ENCODE results near the gene RNU7-1. TPM values are rescaled to one million over a fixed set of nuclear protein-coding genes. Genes with fewer than 3 reads are reported as not detected.
A peak's percentile ranks its signal among the peaks of the same experiment; 100 is the strongest.

Gene RNU7-1
- total and polyA plus RNA-seq, 9 of the 15 experiments (the other 6 are each of a cell fraction or from before 2014, with no cell fraction given), result not detected

- TF ChIP-seq CHD4 (IDR thresholded peaks at IDR 0.05; ENCODE audit: insufficient read depth, insufficient replicate concordance, low read depth, low read length, poor library complexity, severe bottlenecking) (no peak), NFATC3 (IDR thresholded peaks at IDR 0.05) (no peak; the same call in 1 of the 2 replicates), ZKSCAN8 (CRISPR knock-in tag; IDR thresholded peaks at IDR 0.05) (no peak; the same call in 1 of the 2 replicates), FOXA3 (CRISPR knock-in tag; conservative IDR thresholded peaks at IDR 0.05 in 1 of 2, IDR thresholded peaks at IDR 0.05 in 1 of 2) (no peak; a peak in 3 of 4 replicates), CHD2 (IDR thresholded peaks at IDR 0.05; ENCODE audit: low read depth, low read length) (peak; percentile 81), C11orf30 (IDR thresholded peaks at IDR 0.05; ENCODE audit: low read depth) (0 out of 2 replicates have a peak, but pooled peaks have one; percentile 6), SMARCB1 (IDR thresholded peaks at IDR 0.05; ENCODE audit: insufficient read length, low read depth) (no peak), KAT8 (IDR thresholded peaks at IDR 0.05; ENCODE audit: low read depth) (no peak), SOX6 (IDR thresholded peaks at IDR 0.05) (peak; percentile 14; the same call in 1 of the 2 replicates), U2AF1 (optimal IDR thresholded peaks at IDR 0.05; ENCODE audit: low read depth, low read length) (no peak), MYNN (IDR thresholded peaks at IDR 0.05) (peak; percentile 69), MYNN (CRISPR knock-in tag; IDR thresholded peaks at IDR 0.05) (no peak), SAP30 (IDR thresholded peaks at IDR 0.05; ENCODE audit: borderline replicate concordance, insufficient read depth, low read depth, low read length, poor library complexity, severe bottlenecking) (no peak), CC2D1A (IDR thresholded peaks at IDR 0.05) (no peak), FOS (IDR thresholded peaks at IDR 0.05; ENCODE audit: extremely low read depth, insufficient read length) (no peak), ADNP (tag; IDR thresholded peaks at IDR 0.05) (no peak), ZNF717 (CRISPR knock-in tag; IDR thresholded peaks at IDR 0.05) (peak; percentile 98), XRCC5 (IDR thresholded peaks at IDR 0.05; ENCODE audit: low read depth, low read length) (0 out of 2 replicates have a peak, but pooled peaks have one; percentile 5)
- TF ChIP-seq, protein P1, sequence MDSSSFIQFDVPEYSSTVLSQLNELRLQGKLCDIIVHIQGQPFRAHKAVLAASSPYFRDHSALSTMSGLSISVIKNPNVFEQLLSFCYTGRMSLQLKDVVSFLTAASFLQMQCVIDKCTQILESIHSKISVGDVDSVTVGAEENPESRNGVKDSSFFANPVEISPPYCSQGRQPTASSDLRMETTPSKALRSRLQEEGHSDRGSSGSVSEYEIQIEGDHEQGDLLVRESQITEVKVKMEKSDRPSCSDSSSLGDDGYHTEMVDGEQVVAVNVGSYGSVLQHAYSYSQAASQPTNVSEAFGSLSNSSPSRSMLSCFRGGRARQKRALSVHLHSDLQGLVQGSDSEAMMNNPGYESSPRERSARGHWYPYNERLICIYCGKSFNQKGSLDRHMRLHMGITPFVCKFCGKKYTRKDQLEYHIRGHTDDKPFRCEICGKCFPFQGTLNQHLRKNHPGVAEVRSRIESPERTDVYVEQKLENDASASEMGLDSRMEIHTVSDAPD (CRISPR knock-in tag; IDR thresholded peaks at IDR 0.05), result peak; percentile 34; the same call in 1 of the 2 replicates
- TF ChIP-seq, protein P2, sequence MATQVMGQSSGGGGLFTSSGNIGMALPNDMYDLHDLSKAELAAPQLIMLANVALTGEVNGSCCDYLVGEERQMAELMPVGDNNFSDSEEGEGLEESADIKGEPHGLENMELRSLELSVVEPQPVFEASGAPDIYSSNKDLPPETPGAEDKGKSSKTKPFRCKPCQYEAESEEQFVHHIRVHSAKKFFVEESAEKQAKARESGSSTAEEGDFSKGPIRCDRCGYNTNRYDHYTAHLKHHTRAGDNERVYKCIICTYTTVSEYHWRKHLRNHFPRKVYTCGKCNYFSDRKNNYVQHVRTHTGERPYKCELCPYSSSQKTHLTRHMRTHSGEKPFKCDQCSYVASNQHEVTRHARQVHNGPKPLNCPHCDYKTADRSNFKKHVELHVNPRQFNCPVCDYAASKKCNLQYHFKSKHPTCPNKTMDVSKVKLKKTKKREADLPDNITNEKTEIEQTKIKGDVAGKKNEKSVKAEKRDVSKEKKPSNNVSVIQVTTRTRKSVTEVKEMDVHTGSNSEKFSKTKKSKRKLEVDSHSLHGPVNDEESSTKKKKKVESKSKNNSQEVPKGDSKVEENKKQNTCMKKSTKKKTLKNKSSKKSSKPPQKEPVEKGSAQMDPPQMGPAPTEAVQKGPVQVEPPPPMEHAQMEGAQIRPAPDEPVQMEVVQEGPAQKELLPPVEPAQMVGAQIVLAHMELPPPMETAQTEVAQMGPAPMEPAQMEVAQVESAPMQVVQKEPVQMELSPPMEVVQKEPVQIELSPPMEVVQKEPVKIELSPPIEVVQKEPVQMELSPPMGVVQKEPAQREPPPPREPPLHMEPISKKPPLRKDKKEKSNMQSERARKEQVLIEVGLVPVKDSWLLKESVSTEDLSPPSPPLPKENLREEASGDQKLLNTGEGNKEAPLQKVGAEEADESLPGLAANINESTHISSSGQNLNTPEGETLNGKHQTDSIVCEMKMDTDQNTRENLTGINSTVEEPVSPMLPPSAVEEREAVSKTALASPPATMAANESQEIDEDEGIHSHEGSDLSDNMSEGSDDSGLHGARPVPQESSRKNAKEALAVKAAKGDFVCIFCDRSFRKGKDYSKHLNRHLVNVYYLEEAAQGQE (IDR thresholded peaks at IDR 0.05; ENCODE audit: borderline replicate concordance), result no peak
- TF ChIP-seq, protein P2 (CRISPR knock-in tag; IDR thresholded peaks at IDR 0.05; ENCODE audit: low read depth), result no peak; the same call in 1 of the 2 replicates
These were observed at the start of gene RNU7-1, which contains the start of gene C12orf57 (continued) for GRCh38 chr12:6943722-6944380.

Measured in K562 (cell line).